GM12891 (cell line): ENCODE results near the gene AXL.

Experiments
- PAX5 ChIP-seq: IDR thresholded peaks from 2 replicates; pipeline ENCODE4 v1.6.1; 2011; ENCODE audit warnings: low read length, moderate library complexity, mild to moderate bottlenecking; ENCODE audit not compliant: insufficient read depth, severe bottlenecking
- POLR2A ChIP-seq: IDR thresholded peaks from 2 replicates; pipeline ENCODE4 v1.6.1; 2011; ENCODE audit warnings: low read depth, low read length, control low read depth
- POLR2AphosphoS5 ChIP-seq: IDR thresholded peaks from 2 replicates; pipeline ENCODE4 v1.6.1; 2011; ENCODE audit warnings: low read depth, low read length, control low read depth
- SPI1 ChIP-seq: IDR thresholded peaks from 2 replicates; pipeline ENCODE4 v1.6.1; 2011; ENCODE audit warnings: low read depth, low read length, control low read depth
- TAF1 ChIP-seq: IDR thresholded peaks from 2 replicates; pipeline ENCODE4 v1.6.1; 2011; ENCODE audit warnings: low read depth, low read length, control low read depth

- TF ChIP-seq POLR2A (no peak), POLR2AphosphoS5 (no peak), TAF1 (no peak), SPI1 (no peak), PAX5 (no peak)
Measured at GRCh38 chr19:41219924-41220567, 1.0 kb downstream of the AXL start.
